A549 (cell line): ENCODE data around the gene ZNF692. TPM values are rescaled to one million over a fixed set of nuclear protein-coding genes. Genes with fewer than 3 reads are reported as not detected.

ENCODE experiments used
- ATAC-seq, 2 experiments: fragments of 200-7000 bp in 1 of 2; fragments of >200 bp in 1 of 2; cut with Nextera tagmentation in 1 of 2; cut with Tn5 transposase in 1 of 2; 3 replicates each; pipeline versions ENCODE4 v1.8.0 to v1.9.1; 2018 to 2020; ENCODE audit warnings: mild to moderate bottlenecking in 1 of 2, moderate library complexity in 1 of 2
- CTCF ChIA-PET: fragments of 300-600 bp; sonication (Branson Sonifier 250); formaldehyde crosslinking; extraction: SDS; loops from one replicate; lab custom pipeline; 2021; ENCODE audit warnings: antibody characterized with exemption, inconsistent platforms; lab: Yijun Ruan, JAX
- POLR2A ChIA-PET: fragments of 350-600 bp; formaldehyde crosslinking; extraction: SDS; loops from one replicate; lab custom pipeline; 2021; ENCODE audit warnings: antibody characterized with exemption, inconsistent platforms; lab: Yijun Ruan, JAX
- DNase-seq, 2 experiments: peaks; one replicate each; pipeline versions ENCODE4 v3.0.0 to v3.0.0-alpha.2; 2011 to 2016; ENCODE audit warnings: low read depth in 1 of 2, low spot score in 1 of 2
- FAIRE-seq: peaks from 2 replicates; lab custom pipeline; 2011; peaks lifted over from hg19 to GRCh38; lab: Jason Lieb, UNC
- H3K27ac ChIP-seq, 2 experiments: fragments of >200 bp; sonication (Bioruptor Twin); formaldehyde crosslinking; 3 replicates each; pipeline ENCODE4 v1.5.1; 2016 to 2017
- H3K4me1 ChIP-seq: fragments of >200 bp; sonication (Bioruptor Twin); formaldehyde crosslinking; 3 replicates; pipeline ENCODE4 v1.6.1; 2016
- H3K4me2 ChIP-seq: fragments of >200 bp; sonication (Bioruptor Twin); formaldehyde crosslinking; 3 replicates; pipeline ENCODE4 v1.6.1; 2016
- H3K4me3 ChIP-seq: fragments of >200 bp; sonication (Bioruptor Twin); formaldehyde crosslinking; 3 replicates; pipeline ENCODE4 v1.5.1; 2016
- H3K9me3 ChIP-seq: fragments of >200 bp; sonication (Bioruptor Twin); formaldehyde crosslinking; 3 replicates; pipeline ENCODE4 v1.6.1; 2016
- ATOH8 ChIP-seq: fragments of 250-450 bp; sonication (Bioruptor Pico); IDR thresholded peaks from 2 replicates; pipeline ENCODE4 v1.5.0; 2020; ENCODE audit warnings: low read depth, mild to moderate bottlenecking, moderate library complexity
- CBX8 ChIP-seq: fragments of 200-600 bp; sonication (generic); IDR thresholded peaks from 2 replicates; pipeline ENCODE4 v1.6.1; 2016
- CHD2 ChIP-seq: fragments of 150-350 bp; IDR thresholded peaks from 2 replicates; pipeline ENCODE4 v1.6.1; 2014; ENCODE audit warnings: low read length; ENCODE audit not compliant: partially characterized antibody
- CHD4 ChIP-seq: fragments of 200-600 bp; sonication (generic); IDR thresholded peaks from 2 replicates; pipeline ENCODE4 v1.6.1; 2016; ENCODE audit warnings: antibody characterized with exemption, mild to moderate bottlenecking, borderline replicate concordance
- CTCF ChIP-seq: fragments of >200 bp; sonication (Bioruptor Twin); formaldehyde crosslinking; IDR thresholded peaks from 3 replicates; pipeline ENCODE4 v1.5.1; 2016
- E2F6 ChIP-seq: IDR thresholded peaks from 2 replicates; pipeline ENCODE4 v1.6.1; 2012; ENCODE audit warnings: low read depth, borderline replicate concordance
- ESRRA ChIP-seq: fragments of 150-350 bp; IDR thresholded peaks from 2 replicates; pipeline ENCODE4 v1.6.1; 2014; ENCODE audit warnings: mild to moderate bottlenecking, low read length, borderline replicate concordance
- FOSB ChIP-seq: fragments of 250-450 bp; sonication (Bioruptor Pico); IDR thresholded peaks from 2 replicates; pipeline ENCODE4 v1.5.0; 2020; ENCODE audit warnings: mild to moderate bottlenecking, moderate library complexity
- GATA3 ChIP-seq: IDR thresholded peaks from 2 replicates; pipeline ENCODE4 v1.6.1; 2012; ENCODE audit warnings: borderline replicate concordance
- HOXA7 ChIP-seq: fragments of 250-450 bp; sonication (Bioruptor Pico); IDR thresholded peaks from 2 replicates; pipeline ENCODE4 v1.5.0; 2020; ENCODE audit warnings: mild to moderate bottlenecking, moderate library complexity
- JUN ChIP-seq, 2 experiments: fragments of >200 bp; sonication (Bioruptor Twin); formaldehyde crosslinking; IDR thresholded peaks; 2 replicates in 1 of 2; 3 replicates in 1 of 2; pipeline ENCODE4 v1.6.1; 2016 to 2017
- KDM5A ChIP-seq: fragments of 200-600 bp; sonication (generic); IDR thresholded peaks from 2 replicates; pipeline ENCODE4 v1.6.1; 2016; ENCODE audit warnings: antibody characterized with exemption, mild to moderate bottlenecking
- MAX ChIP-seq: IDR thresholded peaks from 2 replicates; pipeline ENCODE4 v1.6.1; 2012
- NPAS2 ChIP-seq: fragments of 250-450 bp; sonication (Bioruptor Pico); IDR thresholded peaks from 2 replicates; pipeline ENCODE4 v1.8.0; 2022; ENCODE audit warnings: mild to moderate bottlenecking, moderate library complexity, borderline replicate concordance
- PHF8 ChIP-seq: fragments of 200-600 bp; sonication (generic); IDR thresholded peaks from 2 replicates; pipeline ENCODE4 v1.6.1; 2016; ENCODE audit warnings: low read depth, mild to moderate bottlenecking, antibody characterized with exemption, moderate library complexity, borderline replicate concordance
- POLR2A ChIP-seq: IDR thresholded peaks from 2 replicates; pipeline ENCODE4 v1.6.1; 2012; ENCODE audit warnings: mild to moderate bottlenecking, low read length
- POLR2AphosphoS2 ChIP-seq: conservative IDR thresholded peaks from 2 replicates; pipeline ENCODE4 v1.6.1; 2012; ENCODE audit warnings: low read length, improper control_type of control experiment, inconsistent platforms
- RAD21 ChIP-seq, 2 experiments: fragments of >200 bp in 1 of 2; sonication (Bioruptor Twin) in 1 of 2; formaldehyde crosslinking in 1 of 2; IDR thresholded peaks in 1 of 2; conservative IDR thresholded peaks in 1 of 2; 2 replicates in 1 of 2; 3 replicates in 1 of 2; pipeline ENCODE4 v1.6.1; 2012 to 2018; ENCODE audit warnings: inconsistent platforms in 1 of 2
- RARB ChIP-seq: fragments of 250-450 bp; sonication (Bioruptor Pico); IDR thresholded peaks from 2 replicates; pipeline ENCODE4 v1.8.0; 2021; ENCODE audit warnings: mild to moderate bottlenecking, moderate library complexity
- SMC3 ChIP-seq: fragments of >200 bp; sonication (Bioruptor Twin); formaldehyde crosslinking; IDR thresholded peaks from 3 replicates; pipeline ENCODE4 v1.6.1; 2018; ENCODE audit warnings: inconsistent platforms
- WGBS: methylation state at CpG from one replicate; pipeline ENCODE4 v1.1.6; 2017; ENCODE audit errors: missing lambda C conversion rate; 5-methylcytosine and 5-hydroxymethylcytosine counted together
- polyA plus RNA-seq, 4 experiments: library from polyadenylated mRNA; depleted of rRNA in 3 of 4; stranded (reverse); fragments of >200 nt; fragmentation: RNase III in 1 of 4; extraction: RNeasy Plus Mini Kit Qiagen cat#74134 plus additional on column Dnase treatment in 1 of 4; gene quantifications; 2 replicates in 3 of 4; 3 replicates in 1 of 4; pipeline ENCODE4 v1.2.3, GENCODE V29; 2011 to 2017
- TF ChIP-seq, protein P1 (sequence below): fragments of >200 bp; sonication (Bioruptor Twin); formaldehyde crosslinking; IDR thresholded peaks from 2 replicates; pipeline ENCODE4 v1.6.1; 2016
- TF ChIP-seq, protein P2 (sequence below): fragments of >200 bp; sonication (Bioruptor Twin); formaldehyde crosslinking; IDR thresholded peaks from 3 replicates; pipeline ENCODE4 v1.6.1; 2016

The ZNF692 gene
- polyA plus RNA-seq, 2 of the 4 experiments (the other 2 are of a cell fraction): 19.8 to 46.8 TPM

GRCh38 chr1:248871837-248872401, 13.0 kb upstream of the ZNF692 start:
- Histone ChIP-seq H3K4me3 (peak overlapping the region; percentile 54), H3K27ac (peak overlapping the region; percentile 80 to 85), H3K4me1 (peaks cover 6% of the 10 kb centered on the region; the same call in 2 of the 3 replicates), H3K4me2 (peak overlapping the region; percentile 57), H3K9me3 (no peaks in the 10 kb centered on the region)
- TF ChIP-seq MAX: no peak
- no peak for TF ChIP-seq GATA3
- TF ChIP-seq POLR2AphosphoS2: no peak
- no peak for TF ChIP-seq E2F6
- TF ChIP-seq RARB: no peak
- TF ChIP-seq CTCF: no peak
- no peak for TF ChIP-seq PHF8
- no peak for TF ChIP-seq CHD4
- no peak for TF ChIP-seq ESRRA
- TF ChIP-seq ATOH8 (CRISPR knock-in tag): no peak
- TF ChIP-seq JUN (IDR thresholded peaks at IDR 0.05): no peak
- DNase-seq (no peak), FAIRE-seq (no peak), ATAC-seq (no peak)
- POLR2A ChIA-PET: interaction anchor here (2.1 to 3.5 kb wide), 5 partner anchors 8 to 46 kb away, joined by 18 to 36 read pairs (median 24); partner anchors contain the start of genes PGBD2, SH3BP5L, ZNF672 and ZNF692
- CTCF ChIA-PET: interaction anchor here (2.0 to 3.9 kb wide), 3 partner anchors 8 to 30 kb away, joined by 6 to 27 read pairs (median 12); partner anchors contain the start of gene ZNF692
- WGBS: 98% methylated on average over 3 of the region's 3 CpGs

DNA sequence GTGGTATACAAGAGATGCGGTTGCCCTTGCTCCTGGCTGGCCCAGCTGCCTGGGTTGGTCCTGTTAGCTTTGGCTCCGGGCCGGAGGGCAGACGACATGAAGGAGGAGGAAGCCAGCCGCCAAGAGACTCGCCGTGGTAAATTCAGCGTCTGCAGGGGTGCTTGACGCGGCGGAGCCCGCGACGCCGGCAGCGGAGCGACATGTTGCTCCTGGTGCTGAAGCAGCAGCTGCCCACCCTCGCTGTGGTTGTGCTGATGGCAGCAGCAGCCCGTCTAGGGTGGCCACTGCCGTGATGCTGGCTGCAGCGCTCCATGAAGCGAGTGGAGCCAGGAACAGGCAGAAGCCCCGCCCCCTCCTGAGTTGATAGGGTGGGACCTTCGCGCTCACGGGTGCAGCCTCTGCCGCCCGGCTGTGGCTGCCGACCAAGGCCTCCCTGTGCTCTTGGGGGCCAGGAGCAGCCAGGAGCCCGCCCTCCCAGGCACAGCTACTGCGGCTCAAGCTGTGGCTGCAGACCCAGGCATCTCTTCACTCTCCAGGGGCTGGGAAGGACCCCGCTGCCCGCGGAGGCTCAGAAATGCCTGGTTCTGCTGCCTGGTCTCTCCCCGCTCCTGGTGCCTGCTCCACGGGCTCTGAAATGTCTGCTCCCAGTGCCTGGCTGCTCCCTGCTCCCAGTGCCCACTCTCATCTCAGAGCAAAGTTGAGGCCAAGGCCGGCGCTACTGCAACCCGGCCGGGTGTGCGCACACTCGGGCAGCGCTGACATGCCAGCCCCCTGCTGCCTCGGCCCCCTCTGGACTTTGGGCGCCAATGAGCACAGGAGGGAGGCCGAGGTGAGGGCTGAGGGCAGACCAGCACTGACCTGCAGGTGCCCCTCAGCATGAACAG, 4.4 kb upstream of the ZNF692 start:
- FAIRE-seq (no peak), ATAC-seq (peak; percentile 68 to 80), DNase-seq (peak; percentile 63 to 69)
- ChIA-PET CTCF (interaction anchor here (2.3 kb wide), 1 partner anchor 10 kb away, joined by 12 read pairs; no protein-coding TSS in a partner anchor), POLR2A (interaction anchor here (1.6 to 2.9 kb wide), 2 partner anchors 10 to 37 kb away, joined by 5 to 18 read pairs; partner anchors contain the start of gene SH3BP5L)
- TF ChIP-seq PHF8 (no peak), E2F6 (peak; percentile 26; the same call in 1 of the 2 replicates), RAD21 (conservative IDR thresholded peaks at IDR 0.05 in 1 of 2, IDR thresholded peaks at IDR 0.05 in 1 of 2) (no peak), FOSB (no peak), NPAS2 (no peak), KDM5A (no peak), CHD2 (no peak), POLR2AphosphoS2 (no peak), CBX8 (no peak), MAX (peak; percentile 71), HOXA7 (CRISPR knock-in tag) (no peak), SMC3 (no peak), JUN (IDR thresholded peaks at IDR 0.05) (peak in 1 of 2 experiments; percentile 35; a peak in 1 of 5 replicates), POLR2A (peak; percentile 96)
- TF ChIP-seq, protein P1, sequence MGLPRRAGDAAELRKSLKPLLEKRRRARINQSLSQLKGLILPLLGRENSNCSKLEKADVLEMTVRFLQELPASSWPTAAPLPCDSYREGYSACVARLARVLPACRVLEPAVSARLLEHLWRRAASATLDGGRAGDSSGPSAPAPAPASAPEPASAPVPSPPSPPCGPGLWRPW: no peak
- TF ChIP-seq, protein P2, sequence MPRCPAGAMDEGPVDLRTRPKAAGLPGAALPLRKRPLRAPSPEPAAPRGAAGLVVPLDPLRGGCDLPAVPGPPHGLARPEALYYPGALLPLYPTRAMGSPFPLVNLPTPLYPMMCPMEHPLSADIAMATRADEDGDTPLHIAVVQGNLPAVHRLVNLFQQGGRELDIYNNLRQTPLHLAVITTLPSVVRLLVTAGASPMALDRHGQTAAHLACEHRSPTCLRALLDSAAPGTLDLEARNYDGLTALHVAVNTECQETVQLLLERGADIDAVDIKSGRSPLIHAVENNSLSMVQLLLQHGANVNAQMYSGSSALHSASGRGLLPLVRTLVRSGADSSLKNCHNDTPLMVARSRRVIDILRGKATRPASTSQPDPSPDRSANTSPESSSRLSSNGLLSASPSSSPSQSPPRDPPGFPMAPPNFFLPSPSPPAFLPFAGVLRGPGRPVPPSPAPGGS: 0 out of 3 replicates have a peak, but pooled peaks have one; percentile 28
- H3K27ac ChIP-seq: peak overlapping the region; percentile 64 to 88
- no peaks in the 10 kb centered on the region for H3K9me3 ChIP-seq
- H3K4me1 ChIP-seq: peaks cover 13% of the 10 kb centered on the region
- peak overlapping the region; percentile 44 for H3K4me3 ChIP-seq
- peak overlapping the region; percentile 78 for H3K4me2 ChIP-seq
- 37% methylated on average over 28 of the region's 46 CpGs for WGBS
